Neural progenitor cell (in vitro differentiated cells): ENCODE results near the gene LURAP1L.

ENCODE experiments used
- CTCF ChIP-seq: fragments of 200-600 bp; sonication (generic); IDR thresholded peaks from 2 replicates; pipeline ENCODE4 v1.5.1; 2017; ENCODE audit warnings: antibody characterized with exemption, mild to moderate bottlenecking
- EZH2 ChIP-seq: fragments of 200-600 bp; sonication (generic); IDR thresholded peaks from 2 replicates; pipeline ENCODE4 v1.6.1; 2017; ENCODE audit warnings: antibody characterized with exemption, mild to moderate bottlenecking, moderate library complexity

- no peak for TF ChIP-seq CTCF
- TF ChIP-seq EZH2, result no peak
Measured at GRCh38 chr9:12759761-12760160, 15.1 kb upstream of the LURAP1L start.
